ENCODE data around the gene MCC.

Gene MCC

GRCh38 chr5:113125371-113125770 lies 362.9 kb downstream of the MCC start:
- no peak for FAIRE-seq

GRCh38 chr5:113124914-113125313 lies 363.3 kb downstream of the MCC start:
- FAIRE-seq: no peak

GRCh38 chr5:113124265-113124664 lies 364.0 kb downstream of the MCC start:
- no peak for FAIRE-seq

GRCh38 chr5:113123618-113124017 lies 364.6 kb downstream of the MCC start:
- FAIRE-seq: no peak

GRCh38 chr5:113122053-113122452 lies 366.2 kb downstream of the MCC start:
- no peak for FAIRE-seq

GRCh38 chr5:113119246-113119924 lies 368.9 kb downstream of the MCC start:
- FAIRE-seq: no peak

GRCh38 chr5:113118765-113119164 lies 369.5 kb downstream of the MCC start:
- FAIRE-seq: no peak

- FAIRE-seq: no peak
Measured at GRCh38 chr5:113118298-113118697, 370.0 kb downstream of the MCC start.

- no peak for FAIRE-seq
Measured at GRCh38 chr5:113117543-113118115, 370.6 kb downstream of the MCC start.

GRCh38 chr5:113115956-113116355 lies 372.3 kb downstream of the MCC start:
- no peak for FAIRE-seq

GRCh38 chr5:113115061-113115460 lies 373.2 kb downstream of the MCC start:
- FAIRE-seq: no peak

GRCh38 chr5:113114559-113114958 lies 373.7 kb downstream of the MCC start:
- no peak for FAIRE-seq

- FAIRE-seq: no peak
Measured at GRCh38 chr5:113112435-113112834, 375.8 kb downstream of the MCC start.

GRCh38 chr5:113110117-113110516 lies 378.1 kb downstream of the MCC start:
- no peak for FAIRE-seq

- no peak for FAIRE-seq
Measured at GRCh38 chr5:113109344-113109743, 378.9 kb downstream of the MCC start.

- no peak for FAIRE-seq
Measured at GRCh38 chr5:113108485-113108884, 379.8 kb downstream of the MCC start.

- no peak for FAIRE-seq
Measured at GRCh38 chr5:113106821-113107220, 381.4 kb downstream of the MCC start.

GRCh38 chr5:113105693-113106280 lies 382.5 kb downstream of the MCC start:
- FAIRE-seq: no peak

GRCh38 chr5:113103330-113103729 lies 384.9 kb downstream of the MCC start:
- no peak for FAIRE-seq

- no peak for FAIRE-seq
Measured at GRCh38 chr5:113102121-113102531, 386.1 kb downstream of the MCC start.

- no peak for FAIRE-seq
Measured at GRCh38 chr5:113100981-113101380, 387.3 kb downstream of the MCC start.

GRCh38 chr5:113099822-113100221 lies 388.4 kb downstream of the MCC start:
- no peak for FAIRE-seq

- FAIRE-seq: no peak
Measured at GRCh38 chr5:113098378-113098777, 389.9 kb downstream of the MCC start.

GRCh38 chr5:113095831-113096230 lies 392.4 kb downstream of the MCC start:
- no peak for FAIRE-seq
